ENCODE data around the gene LRP1B. TPM values are rescaled to one million over a fixed set of nuclear protein-coding genes. Genes with fewer than 3 reads are reported as not detected.

The LRP1B gene
- total and polyA plus RNA-seq, 2 of the 8 experiments (the other 6 are each of a cell fraction or from before 2014, with no cell fraction given), result 0.03 TPM; not detected in 1

- no peak for TF ChIP-seq MAX (IDR thresholded peaks at IDR 0.05)
- WGBS, 2 experiments (ENCODE audit: extremely low coverage in 1 of 2, insufficient coverage in 1 of 2, insufficient read length in 1 of 2, insufficient replicate concordance in 2 of 2, low coverage in 1 of 2, low lambda C conversion rate in 2 of 2, missing lambda C conversion rate in 1 of 2), result 91% methylated on average over 6 of the region's 6 CpGs; no CpG with 5 or more reads in 1 of the 2 experiments
- H3K14ac ChIP-seq (ENCODE audit: insufficient read length), result no peak overlapping the region
- no peaks in the 10 kb centered on the region for H3K23me2 ChIP-seq (ENCODE audit: low read depth, low read length)
- no peak overlapping the region for H4K8ac ChIP-seq (ENCODE audit: extremely low read depth, insufficient read depth, low read length)
- no peak overlapping the region for H2BK5ac ChIP-seq (ENCODE audit: low read depth, low read length)
- no peak overlapping the region for H3K4me2 ChIP-seq (ENCODE audit: insufficient read depth in 1 of 2, low read depth in 2 of 2, low read length in 2 of 2)
- FAIRE-seq (no peak), DNase-seq (ENCODE audit: low read depth in 1 of 2, low spot score in 2 of 2) (no peak)
- H2AK5ac ChIP-seq (ENCODE audit: low read depth, low read length), result no peak overlapping the region
- H2BK12ac ChIP-seq (ENCODE audit: low read depth, low read length), result no peak overlapping the region
- H3K36me3 ChIP-seq (ENCODE audit: control insufficient read depth in 2 of 4, insufficient read depth in 4 of 4, low read length in 3 of 4), result no peaks in the 10 kb centered on the region
- no peak overlapping the region for H3K9ac ChIP-seq (replicated peaks in 1 of 4; ENCODE audit: extremely low read depth in 1 of 4, low read depth in 3 of 4, low read length in 3 of 4)
- H2BK15ac ChIP-seq (ENCODE audit: low read length), result no peak overlapping the region
- H3K4me1 ChIP-seq (replicated peaks in 1 of 4; ENCODE audit: control insufficient read depth in 3 of 4, insufficient read depth in 4 of 4, low read length in 3 of 4), result no peaks in the 10 kb centered on the region
- no peak overlapping the region for H4K91ac ChIP-seq (replicated peaks; ENCODE audit: insufficient read length, low read length)
- POLR2A ChIA-PET (ENCODE audit: partially characterized antibody), result no interaction called here
- CTCF ChIA-PET (ENCODE audit: partially characterized antibody), result interaction anchor here (0.6 kb wide), 1 partner anchor 413 kb away, joined by 3 read pairs; no protein-coding TSS in a partner anchor
- H3K56ac ChIP-seq (replicated peaks; ENCODE audit: insufficient read length, low read depth, low read length), result no peak overlapping the region
- H3K4me3 ChIP-seq (ENCODE audit: extremely low read depth in 1 of 4, insufficient read depth in 2 of 4, low read depth in 3 of 4, low read length in 4 of 4), result no peak overlapping the region
- H4K5ac ChIP-seq (ENCODE audit: insufficient read length, low read depth, low read length), result no peak overlapping the region
- no peak overlapping the region for H3K18ac ChIP-seq (ENCODE audit: extremely low read depth, low read length)
- H3K9me3 ChIP-seq (ENCODE audit: insufficient read depth in 2 of 2, low read depth in 1 of 2, low read length in 1 of 2), result no peaks in the 10 kb centered on the region
- no peaks in the 10 kb centered on the region for H3K79me1 ChIP-seq (ENCODE audit: low read depth, low read length)
- H3K79me2 ChIP-seq (ENCODE audit: control insufficient read depth in 1 of 2, insufficient read depth in 2 of 2, low read length in 2 of 2), result no peaks in the 10 kb centered on the region
- no peak overlapping the region for H3K27ac ChIP-seq (ENCODE audit: low read depth, low read length)
- H4K20me1 ChIP-seq (replicated peaks in 1 of 2; ENCODE audit: control insufficient read depth in 1 of 2, insufficient read depth in 2 of 2, low read length in 2 of 2), result no peaks in the 10 kb centered on the region
- H3K27me3 ChIP-seq (replicated peaks in 1 of 4; ENCODE audit: control insufficient read depth in 3 of 4, extremely low read depth in 1 of 4, insufficient read depth in 3 of 4, low read length in 3 of 4), result no peaks in the 10 kb centered on the region
- H2BK120ac ChIP-seq (replicated peaks; ENCODE audit: low read depth, low read length), result no peak overlapping the region
- H3K23ac ChIP-seq (ENCODE audit: insufficient read length), result no peak overlapping the region
- no peak overlapping the region for H2AFZ ChIP-seq (ENCODE audit: low read length)
- H3K4ac ChIP-seq (replicated peaks; ENCODE audit: insufficient read length, low read depth, low read length), result no peak overlapping the region
- H2BK20ac ChIP-seq (ENCODE audit: low read length), result no peak overlapping the region
Observed at GRCh38 chr2:141499123-141499522, 631.7 kb downstream of the LRP1B start.

Measured in H1 (cell line).